ENCODE measurements around the gene APC2. TPM values are rescaled to one million over a fixed set of nuclear protein-coding genes. Genes with fewer than 3 reads are reported as not detected.

The APC2 gene
- total RNA-seq, 1 donor from 2014 or later = 0.12 TPM

DNA sequence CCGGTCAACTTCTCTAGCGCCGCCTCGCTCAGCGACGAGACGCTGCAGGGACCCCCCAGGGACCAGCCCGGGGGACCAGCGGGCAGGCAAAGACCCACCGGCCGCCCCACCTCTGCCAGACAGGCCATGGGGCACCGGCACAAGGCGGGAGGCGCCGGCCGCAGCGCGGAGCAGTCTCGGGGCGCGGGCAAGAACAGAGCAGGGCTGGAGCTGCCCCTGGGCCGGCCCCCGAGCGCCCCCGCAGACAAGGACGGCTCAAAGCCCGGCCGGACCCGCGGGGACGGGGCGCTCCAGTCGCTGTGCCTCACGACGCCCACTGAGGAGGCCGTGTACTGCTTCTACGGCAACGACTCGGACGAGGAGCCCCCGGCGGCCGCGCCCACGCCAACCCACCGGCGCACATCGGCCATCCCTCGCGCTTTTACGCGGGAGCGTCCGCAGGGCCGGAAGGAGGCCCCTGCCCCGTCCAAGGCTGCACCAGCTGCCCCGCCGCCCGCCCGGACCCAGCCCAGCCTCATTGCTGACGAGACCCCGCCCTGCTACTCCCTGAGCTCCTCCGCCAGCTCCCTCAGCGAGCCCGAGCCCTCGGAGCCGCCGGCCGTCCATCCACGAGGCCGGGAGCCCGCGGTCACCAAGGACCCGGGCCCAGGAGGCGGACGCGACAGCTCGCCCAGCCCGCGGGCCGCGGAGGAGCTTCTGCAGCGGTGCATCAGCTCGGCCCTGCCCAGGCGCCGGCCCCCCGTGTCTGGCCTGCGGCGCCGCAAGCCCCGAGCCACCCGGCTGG lies 17.8 kb downstream of the APC2 start:
- DNase-seq (no peak), ATAC-seq (no peak)
- H3K4me3 ChIP-seq = no peak overlapping the region
- H3K9me3 ChIP-seq = no peaks in the 10 kb centered on the region
- H3K27ac ChIP-seq = no peak overlapping the region
- TF ChIP-seq, protein P1, sequence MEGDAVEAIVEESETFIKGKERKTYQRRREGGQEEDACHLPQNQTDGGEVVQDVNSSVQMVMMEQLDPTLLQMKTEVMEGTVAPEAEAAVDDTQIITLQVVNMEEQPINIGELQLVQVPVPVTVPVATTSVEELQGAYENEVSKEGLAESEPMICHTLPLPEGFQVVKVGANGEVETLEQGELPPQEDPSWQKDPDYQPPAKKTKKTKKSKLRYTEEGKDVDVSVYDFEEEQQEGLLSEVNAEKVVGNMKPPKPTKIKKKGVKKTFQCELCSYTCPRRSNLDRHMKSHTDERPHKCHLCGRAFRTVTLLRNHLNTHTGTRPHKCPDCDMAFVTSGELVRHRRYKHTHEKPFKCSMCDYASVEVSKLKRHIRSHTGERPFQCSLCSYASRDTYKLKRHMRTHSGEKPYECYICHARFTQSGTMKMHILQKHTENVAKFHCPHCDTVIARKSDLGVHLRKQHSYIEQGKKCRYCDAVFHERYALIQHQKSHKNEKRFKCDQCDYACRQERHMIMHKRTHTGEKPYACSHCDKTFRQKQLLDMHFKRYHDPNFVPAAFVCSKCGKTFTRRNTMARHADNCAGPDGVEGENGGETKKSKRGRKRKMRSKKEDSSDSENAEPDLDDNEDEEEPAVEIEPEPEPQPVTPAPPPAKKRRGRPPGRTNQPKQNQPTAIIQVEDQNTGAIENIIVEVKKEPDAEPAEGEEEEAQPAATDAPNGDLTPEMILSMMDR (IDR thresholded peaks at IDR 0.05) = no peak
- peaks cover 74% of the 10 kb centered on the region for H3K27me3 ChIP-seq (ENCODE audit: low read depth)
- intact Hi-C loops (cut with DNase I) = no loop called here
- H3K36me3 ChIP-seq = no peaks in the 10 kb centered on the region
- H3K4me1 ChIP-seq = peaks cover 70% of the 10 kb centered on the region

DNA sequence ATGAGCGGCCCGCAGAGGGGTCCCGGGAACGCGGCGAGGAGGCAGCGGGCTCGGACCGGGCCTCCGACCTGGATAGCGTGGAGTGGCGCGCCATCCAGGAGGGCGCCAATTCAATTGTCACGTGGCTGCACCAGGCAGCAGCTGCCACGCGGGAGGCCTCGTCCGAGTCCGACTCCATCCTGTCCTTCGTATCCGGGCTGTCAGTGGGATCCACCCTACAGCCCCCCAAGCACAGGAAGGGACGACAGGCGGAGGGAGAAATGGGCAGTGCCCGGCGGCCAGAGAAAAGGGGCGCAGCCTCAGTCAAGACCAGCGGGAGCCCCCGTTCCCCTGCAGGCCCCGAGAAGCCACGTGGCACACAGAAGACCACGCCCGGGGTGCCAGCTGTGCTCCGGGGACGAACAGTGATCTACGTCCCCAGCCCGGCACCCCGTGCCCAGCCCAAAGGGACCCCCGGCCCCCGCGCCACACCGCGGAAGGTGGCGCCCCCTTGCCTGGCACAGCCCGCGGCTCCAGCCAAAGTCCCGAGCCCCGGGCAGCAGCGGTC lies 18.4 kb downstream of the APC2 start:
- Histone ChIP-seq H3K27me3 (ENCODE audit: low read depth) (peaks cover 81% of the 10 kb centered on the region), H3K9me3 (no peaks in the 10 kb centered on the region), H3K27ac (no peak overlapping the region), H3K4me1 (peaks cover 73% of the 10 kb centered on the region), H3K4me3 (peak overlapping the region; percentile 3), H3K36me3 (no peaks in the 10 kb centered on the region)
- DNase-seq = no peak
- intact Hi-C loops (cut with DNase I) = no loop called here
- TF ChIP-seq, protein P1 (IDR thresholded peaks at IDR 0.05) = no peak
- no peak for ATAC-seq

DNA sequence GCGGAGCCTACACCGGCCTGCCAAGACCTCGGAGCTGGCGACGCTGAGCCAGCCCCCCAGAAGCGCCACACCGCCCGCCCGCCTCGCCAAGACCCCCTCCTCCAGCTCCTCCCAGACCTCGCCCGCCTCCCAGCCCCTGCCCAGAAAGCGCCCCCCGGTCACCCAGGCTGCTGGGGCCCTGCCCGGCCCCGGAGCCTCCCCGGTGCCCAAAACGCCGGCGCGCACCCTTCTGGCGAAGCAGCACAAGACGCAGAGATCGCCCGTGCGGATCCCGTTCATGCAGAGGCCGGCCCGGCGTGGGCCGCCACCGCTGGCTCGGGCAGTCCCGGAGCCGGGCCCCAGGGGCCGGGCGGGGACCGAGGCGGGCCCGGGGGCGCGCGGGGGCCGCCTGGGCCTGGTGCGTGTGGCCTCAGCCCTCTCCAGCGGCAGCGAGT lies 18.9 kb downstream of the APC2 start:
- DNase-seq (no peak), ATAC-seq (no peak)
- TF ChIP-seq, protein P1 (IDR thresholded peaks at IDR 0.05) = no peak
- Histone ChIP-seq H3K27ac (no peak overlapping the region), H3K4me3 (peak overlapping the region; percentile 3), H3K9me3 (no peaks in the 10 kb centered on the region), H3K4me1 (peaks cover 73% of the 10 kb centered on the region), H3K27me3 (ENCODE audit: low read depth) (peaks cover 83% of the 10 kb centered on the region), H3K36me3 (no peaks in the 10 kb centered on the region)
- intact Hi-C loops (cut with DNase I) = no loop called here

GRCh38 chr19:1469255-1470054 lies 19.5 kb downstream of the APC2 start:
- intact Hi-C loops (cut with DNase I) = no loop called here
- ATAC-seq (no peak), DNase-seq (peak; percentile 34)
- TF ChIP-seq, protein P1 (IDR thresholded peaks at IDR 0.05) = no peak
- H3K9me3 ChIP-seq = no peaks in the 10 kb centered on the region
- peaks cover 83% of the 10 kb centered on the region for H3K27me3 ChIP-seq (ENCODE audit: low read depth)
- H3K4me3 ChIP-seq = peak overlapping the region; percentile 54
- H3K27ac ChIP-seq = no peak overlapping the region
- peaks cover 4% of the 10 kb centered on the region for H3K36me3 ChIP-seq
- H3K4me1 ChIP-seq = peaks cover 73% of the 10 kb centered on the region

DNA sequence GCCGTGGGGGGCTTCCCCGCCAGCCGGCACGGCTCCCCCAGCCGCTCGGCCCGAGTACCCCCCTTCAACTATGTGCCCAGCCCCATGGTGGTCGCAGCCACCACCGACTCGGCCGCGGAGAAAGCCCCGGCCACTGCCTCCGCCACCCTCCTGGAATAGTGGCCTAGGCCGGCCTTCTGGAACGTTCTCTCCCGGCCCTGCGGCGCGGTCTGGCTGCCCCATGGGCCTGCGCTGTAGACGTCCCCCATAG lies 20.1 kb downstream of the APC2 start:
- H3K36me3 ChIP-seq = peaks cover 9% of the 10 kb centered on the region
- H3K27ac ChIP-seq = no peak overlapping the region
- H3K4me1 ChIP-seq = peaks cover 71% of the 10 kb centered on the region
- H3K4me3 ChIP-seq = peak overlapping the region; percentile 54
- intact Hi-C loops (cut with DNase I) = no loop called here
- DNase-seq = peak; percentile 47
- H3K27me3 ChIP-seq (ENCODE audit: low read depth) = peaks cover 80% of the 10 kb centered on the region
- TF ChIP-seq, protein P1 (IDR thresholded peaks at IDR 0.05) = no peak
- H3K9me3 ChIP-seq = no peaks in the 10 kb centered on the region
- no peak for ATAC-seq

Data from lower lobe of right lung (tissue), 2 donors.